ENCODE measurements around the gene PHTF1. TPM values are rescaled to one million over a fixed set of nuclear protein-coding genes. Genes with fewer than 3 reads are reported as not detected.

The PHTF1 gene
- total RNA-seq, 4 donors from 2014 or later: 3.6 to 9.5 (median 5.9) TPM

DNA sequence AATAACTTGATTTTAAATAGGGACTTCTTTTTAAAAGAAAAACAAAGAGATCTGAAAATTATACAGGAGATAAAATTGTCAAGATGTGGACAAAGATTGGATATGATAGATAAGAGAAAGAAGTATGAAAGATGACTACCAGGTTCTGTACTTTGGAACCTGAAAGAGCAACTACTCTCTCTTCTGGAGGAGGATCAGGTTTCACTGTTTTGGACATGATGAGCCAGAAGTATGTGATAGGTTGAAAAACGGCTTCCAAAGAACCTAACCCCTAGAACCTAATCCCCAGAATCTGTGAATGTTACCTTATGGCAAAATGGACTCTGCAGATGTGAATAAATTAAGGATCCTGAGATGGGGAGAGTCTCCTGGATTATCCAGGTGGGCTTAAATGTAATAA, 26.8 kb upstream of the PHTF1 start:
- intact Hi-C loops (cut with DNase I): no loop called here
- Histone ChIP-seq H3K9me3 (no peaks in the 10 kb centered on the region), H3K36me3 (peaks cover 0 to 18% (median 0%) of the 10 kb centered on the region in 3 donors), H3K27me3 (no peaks in the 10 kb centered on the region), H3K27ac (no peak overlapping the region), H3K4me3 (no peak overlapping the region), H3K4me1 (peaks cover 11 to 35% (median 14%) of the 10 kb centered on the region in 3 donors)
- no peak for TF ChIP-seq POLR2A (IDR thresholded peaks at IDR 0.05)
- TF ChIP-seq, protein P1, sequence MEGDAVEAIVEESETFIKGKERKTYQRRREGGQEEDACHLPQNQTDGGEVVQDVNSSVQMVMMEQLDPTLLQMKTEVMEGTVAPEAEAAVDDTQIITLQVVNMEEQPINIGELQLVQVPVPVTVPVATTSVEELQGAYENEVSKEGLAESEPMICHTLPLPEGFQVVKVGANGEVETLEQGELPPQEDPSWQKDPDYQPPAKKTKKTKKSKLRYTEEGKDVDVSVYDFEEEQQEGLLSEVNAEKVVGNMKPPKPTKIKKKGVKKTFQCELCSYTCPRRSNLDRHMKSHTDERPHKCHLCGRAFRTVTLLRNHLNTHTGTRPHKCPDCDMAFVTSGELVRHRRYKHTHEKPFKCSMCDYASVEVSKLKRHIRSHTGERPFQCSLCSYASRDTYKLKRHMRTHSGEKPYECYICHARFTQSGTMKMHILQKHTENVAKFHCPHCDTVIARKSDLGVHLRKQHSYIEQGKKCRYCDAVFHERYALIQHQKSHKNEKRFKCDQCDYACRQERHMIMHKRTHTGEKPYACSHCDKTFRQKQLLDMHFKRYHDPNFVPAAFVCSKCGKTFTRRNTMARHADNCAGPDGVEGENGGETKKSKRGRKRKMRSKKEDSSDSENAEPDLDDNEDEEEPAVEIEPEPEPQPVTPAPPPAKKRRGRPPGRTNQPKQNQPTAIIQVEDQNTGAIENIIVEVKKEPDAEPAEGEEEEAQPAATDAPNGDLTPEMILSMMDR (IDR thresholded peaks at IDR 0.05): no peak
- no peak for DNase-seq
- 22 to 38% methylated on average over 1 of the region's 1 CpG for WGBS, 2 donors

DNA sequence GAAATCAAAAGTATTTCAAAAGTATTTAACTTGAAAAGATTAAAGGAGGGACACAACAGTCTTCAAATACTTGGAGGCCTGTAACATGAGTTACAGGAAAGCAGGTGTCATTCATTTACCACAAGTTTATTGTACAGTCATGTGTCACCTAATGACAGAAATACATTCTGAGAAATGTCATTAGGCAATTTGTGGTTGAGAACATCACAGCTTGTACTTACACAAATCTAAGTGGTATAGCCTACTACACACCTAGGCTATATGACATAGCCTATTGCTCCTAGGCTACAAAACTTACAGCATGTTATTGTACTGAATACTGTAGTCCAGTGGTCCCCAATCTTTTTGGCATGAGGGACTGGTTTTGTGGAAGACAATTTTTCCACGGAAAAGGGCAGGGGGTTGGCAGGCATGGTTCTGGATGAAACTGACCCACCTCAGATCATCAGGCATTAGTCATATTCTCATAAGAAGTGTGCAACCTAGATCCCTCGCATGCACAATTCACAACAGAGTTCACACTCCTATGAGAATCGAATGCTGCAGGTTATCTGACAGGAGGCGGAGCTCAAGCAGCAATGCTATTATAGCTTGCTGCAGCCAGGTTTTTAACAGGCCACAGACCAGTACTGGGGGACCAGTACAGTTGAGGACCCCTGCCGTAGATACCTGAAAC, 25.0 kb upstream of the PHTF1 start:
- Histone ChIP-seq H3K9me3 (no peaks in the 10 kb centered on the region), H3K36me3 (peaks cover 0 to 6% (median 0%) of the 10 kb centered on the region in 3 donors), H3K27me3 (no peaks in the 10 kb centered on the region), H3K4me1 (peaks cover 14 to 40% (median 17%) of the 10 kb centered on the region in 3 donors), H3K27ac (peak overlapping the region; percentile 24 to 53 (median 40)), H3K4me3 (no peak overlapping the region)
- DNase-seq: no peak
- TF ChIP-seq, protein P1 (IDR thresholded peaks at IDR 0.05): no peak
- no peak for TF ChIP-seq POLR2A (IDR thresholded peaks at IDR 0.05)
- 91 to 93% methylated on average over 3 of the region's 5 CpGs for WGBS, 2 donors
- intact Hi-C loops (cut with DNase I): no loop called here

GRCh38 chr1:113783254-113784103, 24.2 kb upstream of the PHTF1 start:
- no peaks in the 10 kb centered on the region for H3K27me3 ChIP-seq
- 27 to 40% methylated on average over 4 of the region's 4 CpGs for WGBS, 2 donors
- TF ChIP-seq, protein P1 (IDR thresholded peaks at IDR 0.05): no peak
- TF ChIP-seq POLR2A (IDR thresholded peaks at IDR 0.05): peak in 1 of 4 donors; percentile 19
- peaks cover 14 to 40% (median 17%) of the 10 kb centered on the region in 3 donors for H3K4me1 ChIP-seq
- intact Hi-C loops (cut with DNase I): no loop called here
- peak overlapping the region in 3 of 4 donors; percentile 24 to 53 (median 52) for H3K27ac ChIP-seq
- DNase-seq: no peak
- no peaks in the 10 kb centered on the region for H3K9me3 ChIP-seq
- H3K4me3 ChIP-seq: no peak overlapping the region
- H3K36me3 ChIP-seq: no peaks in the 10 kb centered on the region

GRCh38 chr1:113782406-113782805, 23.1 kb upstream of the PHTF1 start:
- H3K4me3 ChIP-seq: no peak overlapping the region
- TF ChIP-seq, protein P1 (IDR thresholded peaks at IDR 0.05): no peak
- TF ChIP-seq POLR2A (IDR thresholded peaks at IDR 0.05): no peak
- peaks cover 0 to 4% (median 0%) of the 10 kb centered on the region in 3 donors for H3K36me3 ChIP-seq
- no peaks in the 10 kb centered on the region for H3K9me3 ChIP-seq
- WGBS, 2 donors: 42 to 59% methylated on average over 2 of the region's 2 CpGs
- no peak overlapping the region for H3K27ac ChIP-seq
- intact Hi-C loops (cut with DNase I): no loop called here
- H3K27me3 ChIP-seq: no peaks in the 10 kb centered on the region
- peaks cover 14 to 40% (median 17%) of the 10 kb centered on the region in 3 donors for H3K4me1 ChIP-seq
- no peak for DNase-seq
